Neuronal stem cell (in vitro differentiated cells): ENCODE results near the gene SERPINC1.

Experiments
- DNase-seq: peaks from one replicate; pipeline ENCODE4 v3.0.0-alpha.2; 2013; ENCODE audit warnings: low spot score
- H2AFZ ChIP-seq: one replicate; pipeline ENCODE4 v1.6.1; 2013; ENCODE audit warnings: mild to moderate bottlenecking, low read length, inconsistent platforms
- H2AK5ac ChIP-seq: 2 replicates; pipeline ENCODE4 v1.6.1; 2013; ENCODE audit warnings: low read depth, mild to moderate bottlenecking, inconsistent platforms, low read length, moderate library complexity, mixed read lengths
- H2BK120ac ChIP-seq: 2 replicates; pipeline ENCODE4 v1.6.1; 2013; ENCODE audit warnings: low read depth, mild to moderate bottlenecking, inconsistent platforms, low read length, moderate library complexity, mixed read lengths
- H2BK12ac ChIP-seq: one replicate; pipeline ENCODE4 v1.6.1; 2013; ENCODE audit warnings: low read length, inconsistent platforms
- H2BK15ac ChIP-seq: 2 replicates; pipeline ENCODE4 v1.6.1; 2013; ENCODE audit warnings: mild to moderate bottlenecking, low read length, inconsistent platforms, mixed read lengths
- H2BK5ac ChIP-seq: one replicate; pipeline ENCODE4 v1.6.1; 2013; ENCODE audit warnings: inconsistent platforms, mild to moderate bottlenecking, low read length, moderate library complexity
- H3K14ac ChIP-seq: one replicate; pipeline ENCODE4 v1.6.1; 2013; ENCODE audit warnings: low read length, inconsistent platforms
- H3K18ac ChIP-seq: 2 replicates; pipeline ENCODE4 v1.6.1; 2013; ENCODE audit warnings: low read length, inconsistent platforms
- H3K23ac ChIP-seq: 2 replicates; pipeline ENCODE4 v1.6.1; 2013; ENCODE audit warnings: low read depth, mild to moderate bottlenecking, mixed read lengths, low read length, inconsistent platforms; ENCODE audit not compliant: poor library complexity
- H3K27ac ChIP-seq: replicated peaks from 3 replicates; pipeline ENCODE4 v1.5.1; 2013; ENCODE audit warnings: low read length, inconsistent platforms
- H3K27me3 ChIP-seq, 3 experiments: 2 replicates each; pipeline ENCODE4 v1.6.1; 2013; ENCODE audit warnings: low read length in 3 of 3, mild to moderate bottlenecking in 2 of 3, inconsistent platforms in 1 of 3, low read depth in 1 of 3, mixed read lengths in 1 of 3, moderate library complexity in 1 of 3; ENCODE audit not compliant: control insufficient read depth in 3 of 3, insufficient read depth in 3 of 3
- H3K36me3 ChIP-seq, 2 donors: replicated peaks in 1 of 2; 2 replicates each; pipeline ENCODE4 v1.6.1; 2013; ENCODE audit warnings: low read length in 2 of 2; ENCODE audit not compliant: control insufficient read depth in 2 of 2, insufficient read depth in 2 of 2
- H3K4ac ChIP-seq: 2 replicates; pipeline ENCODE4 v1.6.1; 2013; ENCODE audit warnings: inconsistent platforms, mild to moderate bottlenecking, low read length, moderate library complexity
- H3K4me1 ChIP-seq, 2 donors: 1 replicate in 1 of 2; 2 replicates in 1 of 2; pipeline ENCODE4 v1.6.1; 2013; ENCODE audit warnings: low read length in 2 of 2, low read depth in 1 of 2; ENCODE audit not compliant: control insufficient read depth in 2 of 2, insufficient read depth in 1 of 2
- H3K4me2 ChIP-seq: one replicate; pipeline ENCODE4 v1.6.1; 2013; ENCODE audit warnings: mild to moderate bottlenecking, low read length, inconsistent platforms; ENCODE audit not compliant: insufficient read depth, poor library complexity, severe bottlenecking
- H3K4me3 ChIP-seq, 2 donors: 2 replicates each; pipeline ENCODE4 v1.5.1; 2013; ENCODE audit warnings: low read length in 2 of 2, mild to moderate bottlenecking in 2 of 2, inconsistent platforms in 1 of 2, moderate library complexity in 1 of 2
- H3K79me1 ChIP-seq: one replicate; pipeline ENCODE4 v1.6.1; 2013; ENCODE audit warnings: low read depth, mild to moderate bottlenecking, inconsistent platforms, low read length, moderate library complexity
- H3K9ac ChIP-seq: one replicate; pipeline ENCODE4 v1.6.1; 2013; ENCODE audit warnings: mild to moderate bottlenecking, low read depth, low read length, inconsistent platforms; ENCODE audit not compliant: poor library complexity
- H3K9me3 ChIP-seq, 2 donors: replicated peaks in 1 of 2; 2 replicates each; pipeline versions ENCODE3 to v1.6.1; 2013; ENCODE audit warnings: low read length in 2 of 2, mild to moderate bottlenecking in 2 of 2, inconsistent platforms in 1 of 2, low read depth in 1 of 2, mixed read lengths in 1 of 2, moderate library complexity in 1 of 2; ENCODE audit not compliant: control insufficient read depth in 2 of 2, insufficient read depth in 1 of 2
- H4K8ac ChIP-seq: one replicate; pipeline ENCODE4 v1.6.1; 2013; ENCODE audit warnings: low read depth, mild to moderate bottlenecking, inconsistent platforms, low read length, moderate library complexity
- H4K91ac ChIP-seq: one replicate; pipeline ENCODE4 v1.6.1; 2013; ENCODE audit warnings: low read length, low read depth, mild to moderate bottlenecking, inconsistent platforms; ENCODE audit not compliant: poor library complexity
- WGBS, 2 donors: extraction: QIAGEN DNeasy Blood & Tissue Kit; methylation state at CpG; one replicate each; pipeline ENCODE4 v1.1.7; 2013; ENCODE audit warnings: missing lambda C conversion rate in 2 of 2, mixed read lengths in 1 of 2; ENCODE audit not compliant: insufficient read length in 2 of 2, insufficient replicate concordance in 1 of 2; ENCODE audit errors: extremely low coverage in 2 of 2; 5-methylcytosine and 5-hydroxymethylcytosine counted together

SERPINC1 gene

GRCh38 chr1:173954179-173954578 is 37.1 kb upstream of the SERPINC1 start:
- H3K4me1 ChIP-seq: no peaks in the 10 kb centered on the region
- H2AK5ac ChIP-seq: no peak overlapping the region
- peaks cover 0 to 94% of the 10 kb centered on the region in 2 donors for H3K36me3 ChIP-seq
- no peaks in the 10 kb centered on the region for H3K79me1 ChIP-seq
- no peak overlapping the region for H2BK120ac ChIP-seq
- no peak overlapping the region for H3K4me2 ChIP-seq
- no peak overlapping the region for H2BK12ac ChIP-seq
- H4K8ac ChIP-seq: no peak overlapping the region
- no peak overlapping the region for H3K18ac ChIP-seq
- no peaks in the 10 kb centered on the region for H3K9me3 ChIP-seq
- H3K27me3 ChIP-seq: no peaks in the 10 kb centered on the region
- no peak overlapping the region for H4K91ac ChIP-seq
- no peak overlapping the region for H2BK5ac ChIP-seq
- no peak overlapping the region for H2AFZ ChIP-seq
- H3K14ac ChIP-seq: no peak overlapping the region
- H3K4me3 ChIP-seq: no peak overlapping the region
- no peak overlapping the region for H2BK15ac ChIP-seq
- H3K23ac ChIP-seq: no peak overlapping the region
- no peak overlapping the region for H3K9ac ChIP-seq
- H3K27ac ChIP-seq: no peak overlapping the region
- no peak overlapping the region for H3K4ac ChIP-seq
- no peak for DNase-seq

GRCh38 chr1:173948594-173948993 is 31.5 kb upstream of the SERPINC1 start:
- peaks cover 15 to 100% of the 10 kb centered on the region in 2 donors for H3K36me3 ChIP-seq
- H4K8ac ChIP-seq: no peak overlapping the region
- WGBS, 2 donors: no CpG with 5 or more reads among the region's 4 CpGs
- H2AK5ac ChIP-seq: no peak overlapping the region
- no peak overlapping the region for H3K4me2 ChIP-seq
- H3K9me3 ChIP-seq: no peaks in the 10 kb centered on the region
- H2BK5ac ChIP-seq: no peak overlapping the region
- H3K27ac ChIP-seq: no peak overlapping the region
- no peak overlapping the region for H2BK15ac ChIP-seq
- DNase-seq: no peak
- no peak overlapping the region for H3K9ac ChIP-seq
- H3K27me3 ChIP-seq: no peaks in the 10 kb centered on the region
- H3K18ac ChIP-seq: no peak overlapping the region
- no peak overlapping the region for H2BK12ac ChIP-seq
- H3K79me1 ChIP-seq: no peaks in the 10 kb centered on the region
- H2AFZ ChIP-seq: no peak overlapping the region
- no peak overlapping the region for H3K23ac ChIP-seq
- H3K4me1 ChIP-seq: no peaks in the 10 kb centered on the region
- no peak overlapping the region for H4K91ac ChIP-seq
- H3K14ac ChIP-seq: no peak overlapping the region
- H3K4ac ChIP-seq: no peak overlapping the region
- no peak overlapping the region for H2BK120ac ChIP-seq
- no peak overlapping the region for H3K4me3 ChIP-seq

- Histone ChIP-seq H3K27me3 (no peaks in the 10 kb centered on the region), H4K91ac (no peak overlapping the region), H3K23ac (no peak overlapping the region), H2AK5ac (no peak overlapping the region), H3K27ac (no peak overlapping the region), H3K4ac (no peak overlapping the region), H3K14ac (no peak overlapping the region), H2BK12ac (no peak overlapping the region), H2BK120ac (no peak overlapping the region), H3K36me3 (peaks cover 20 to 99% of the 10 kb centered on the region in 2 donors), H3K9ac (no peak overlapping the region), H3K4me1 (no peaks in the 10 kb centered on the region), H2BK5ac (no peak overlapping the region), H2AFZ (no peak overlapping the region), H3K4me3 (no peak overlapping the region), H3K18ac (no peak overlapping the region), H3K4me2 (no peak overlapping the region), H3K9me3 (peaks cover 0 to 3% of the 10 kb centered on the region in 2 donors), H3K79me1 (peaks cover 2% of the 10 kb centered on the region), H4K8ac (no peak overlapping the region), H2BK15ac (no peak overlapping the region)
- DNase-seq: no peak
- no CpG with 5 or more reads among the region's 4 CpGs for WGBS, 2 donors
These were observed 29.3 kb upstream of the SERPINC1 start for GRCh38 chr1:173946380-173946921.

- Histone ChIP-seq H2BK12ac (no peak overlapping the region), H2AFZ (no peak overlapping the region), H3K9ac (no peak overlapping the region), H3K9me3 (no peaks in the 10 kb centered on the region), H3K14ac (no peak overlapping the region), H2BK5ac (no peak overlapping the region), H3K79me1 (no peaks in the 10 kb centered on the region), H3K27me3 (no peaks in the 10 kb centered on the region), H3K4ac (no peak overlapping the region), H3K18ac (no peak overlapping the region), H3K4me2 (no peak overlapping the region), H3K27ac (no peak overlapping the region), H4K8ac (no peak overlapping the region), H4K91ac (no peak overlapping the region), H3K4me3 (no peak overlapping the region), H3K23ac (no peak overlapping the region), H3K4me1 (peaks cover 0 to 3% of the 10 kb centered on the region in 2 donors), H2BK120ac (no peak overlapping the region), H3K36me3 (peaks cover 5 to 96% of the 10 kb centered on the region in 2 donors), H2AK5ac (no peak overlapping the region), H2BK15ac (no peak overlapping the region)
- whole genome bisulfite sequencing, 2 donors: no CpG with 5 or more reads among the region's 2 CpGs
- DNase-seq: no peak
These were observed 19.9 kb upstream of the SERPINC1 start for GRCh38 chr1:173937062-173937461.
